H9 (cell line): ENCODE measurements around the gene NUP98. TPM values are rescaled to one million over a fixed set of nuclear protein-coding genes. Genes with fewer than 3 reads are reported as not detected.

Experiments used
- DNase-seq: peaks from one replicate; pipeline ENCODE4 v3.0.0-alpha.2; 2017
- H2AFZ ChIP-seq: one replicate; pipeline ENCODE4 v1.6.1; 2013; ENCODE audit warnings: mild to moderate bottlenecking, low read length, control low read depth, moderate library complexity
- H2AK5ac ChIP-seq: 2 replicates; pipeline ENCODE4 v1.6.1; 2013; ENCODE audit warnings: low read length, control low read depth, mixed read lengths; ENCODE audit not compliant: insufficient read length
- H2BK120ac ChIP-seq: one replicate; pipeline ENCODE4 v1.6.1; 2013; ENCODE audit warnings: low read depth, mild to moderate bottlenecking, low read length, control low read depth, inconsistent platforms; ENCODE audit not compliant: poor library complexity, severe bottlenecking
- H2BK12ac ChIP-seq: 2 replicates; pipeline ENCODE4 v1.6.1; 2013; ENCODE audit warnings: low read length, control low read depth, mixed read lengths, low read depth; ENCODE audit not compliant: insufficient read length
- H2BK15ac ChIP-seq: 2 replicates; pipeline ENCODE4 v1.6.1; 2013; ENCODE audit warnings: low read depth, low read length, control low read depth
- H2BK20ac ChIP-seq: one replicate; pipeline ENCODE4 v1.6.1; 2013; ENCODE audit warnings: low read depth, mild to moderate bottlenecking, low read length, control low read depth, inconsistent platforms; ENCODE audit not compliant: poor library complexity, severe bottlenecking
- H2BK5ac ChIP-seq: 2 replicates; pipeline ENCODE4 v1.6.1; 2013; ENCODE audit warnings: low read length, control low read depth, mixed read lengths; ENCODE audit not compliant: insufficient read length
- H3K14ac ChIP-seq: 2 replicates; pipeline ENCODE4 v1.6.1; 2013; ENCODE audit warnings: low read length, control low read depth; ENCODE audit not compliant: insufficient read depth
- H3K18ac ChIP-seq: 2 replicates; pipeline ENCODE4 v1.6.1; 2013; ENCODE audit warnings: low read depth, mild to moderate bottlenecking, mixed read lengths, low read length, control low read depth; ENCODE audit not compliant: insufficient read length
- H3K23ac ChIP-seq: 2 replicates; pipeline ENCODE4 v1.6.1; 2013; ENCODE audit warnings: low read length, control low read depth, mixed read lengths, low read depth; ENCODE audit not compliant: insufficient read length
- H3K23me2 ChIP-seq: 2 replicates; pipeline ENCODE4 v1.6.1; 2013; ENCODE audit warnings: low read depth, mild to moderate bottlenecking, mixed read lengths, low read length, control low read depth; ENCODE audit not compliant: insufficient read length, poor library complexity, severe bottlenecking
- H3K27ac ChIP-seq: 2 replicates; pipeline ENCODE4 v1.5.1; 2013; ENCODE audit warnings: low read length, control low read depth, mixed read lengths, low read depth; ENCODE audit not compliant: insufficient read length
- H3K27me3 ChIP-seq: 2 replicates; pipeline ENCODE4 v1.6.1; 2013; ENCODE audit warnings: low read length, control low read depth, inconsistent platforms; ENCODE audit not compliant: insufficient read depth
- H3K4ac ChIP-seq: 2 replicates; pipeline ENCODE4 v1.6.1; 2013; ENCODE audit warnings: low read depth, mild to moderate bottlenecking, control low read depth, inconsistent platforms, low read length, moderate library complexity
- H3K4me1 ChIP-seq: 2 replicates; pipeline ENCODE4 v1.6.1; 2013; ENCODE audit warnings: low read length, control low read depth, inconsistent platforms; ENCODE audit not compliant: insufficient read depth
- H3K4me2 ChIP-seq: 2 replicates; pipeline ENCODE4 v1.6.1; 2013; ENCODE audit warnings: low read length, control low read depth, mixed read lengths; ENCODE audit not compliant: insufficient read length, insufficient read depth
- H3K56ac ChIP-seq: 2 replicates; pipeline ENCODE4 v1.6.1; 2013; ENCODE audit warnings: low read depth, mild to moderate bottlenecking, mixed read lengths, low read length, control low read depth; ENCODE audit not compliant: insufficient read length
- H3K79me1 ChIP-seq: 2 replicates; pipeline ENCODE4 v1.6.1; 2013; ENCODE audit warnings: low read depth, mild to moderate bottlenecking, moderate library complexity, low read length, control low read depth, inconsistent platforms; ENCODE audit not compliant: insufficient read depth, poor library complexity, severe bottlenecking
- H3K79me2 ChIP-seq: 2 replicates; pipeline ENCODE4 v1.6.1; 2013; ENCODE audit warnings: low read length, control low read depth, inconsistent platforms; ENCODE audit not compliant: insufficient read depth
- H3K9ac ChIP-seq: 2 replicates; pipeline ENCODE4 v1.6.1; 2013; ENCODE audit warnings: low read length, control low read depth, mixed read lengths; ENCODE audit not compliant: insufficient read length; ENCODE audit errors: extremely low read depth
- H3K9me3 ChIP-seq: one replicate; pipeline ENCODE4 v1.6.1; 2013; ENCODE audit warnings: low read depth, low read length, inconsistent platforms; ENCODE audit not compliant: control insufficient read depth
- H3T11ph ChIP-seq: one replicate; pipeline ENCODE4 v1.6.1; 2013; ENCODE audit warnings: mild to moderate bottlenecking, low read length, control low read depth, inconsistent platforms
- H4K20me1 ChIP-seq: one replicate; pipeline ENCODE4 v1.6.1; 2013; ENCODE audit not compliant: control insufficient read depth, insufficient read length, insufficient read depth
- H4K5ac ChIP-seq: 2 replicates; pipeline ENCODE4 v1.6.1; 2013; ENCODE audit warnings: low read depth, mild to moderate bottlenecking, mixed read lengths, low read length, control low read depth; ENCODE audit not compliant: insufficient read length
- H4K8ac ChIP-seq: replicated peaks from 2 replicates; pipeline ENCODE4 v1.6.1; 2013; ENCODE audit warnings: low read length, control low read depth, mixed read lengths, low read depth; ENCODE audit not compliant: insufficient read length
- H4K91ac ChIP-seq: 2 replicates; pipeline ENCODE4 v1.6.1; 2013; ENCODE audit warnings: low read depth, mild to moderate bottlenecking, moderate library complexity, mixed read lengths, low read length, control low read depth; ENCODE audit not compliant: insufficient read length
- H3K27ac Mint-ChIP-seq, 3 experiments: 2 replicates in 2 of 3; 3 replicates in 1 of 3; pipeline ENCODE4 v1.8.0; 2020 to 2021; ENCODE audit warnings: mixed read lengths in 3 of 3, mild to moderate bottlenecking in 1 of 3, moderate library complexity in 1 of 3
- H3K27me3 Mint-ChIP-seq: 2 replicates; pipeline ENCODE4 v1.8.0; 2021; ENCODE audit warnings: low read depth, mild to moderate bottlenecking, moderate library complexity, mixed read lengths
- H3K36me3 Mint-ChIP-seq, 3 experiments: 2 replicates in 2 of 3; 3 replicates in 1 of 3; pipeline ENCODE4 v1.8.0; 2020 to 2021; ENCODE audit warnings: low read depth in 3 of 3, mixed read lengths in 3 of 3; ENCODE audit not compliant: insufficient read depth in 1 of 3
- H3K4me1 Mint-ChIP-seq, 2 experiments: 2 replicates each; pipeline ENCODE4 v1.8.0; 2020; ENCODE audit warnings: mixed read lengths in 2 of 2
- H3K4me3 Mint-ChIP-seq, 2 experiments: 2 replicates in 1 of 2; 3 replicates in 1 of 2; pipeline ENCODE4 v1.8.0; 2020 to 2021; ENCODE audit warnings: mild to moderate bottlenecking in 2 of 2, mixed read lengths in 2 of 2, moderate library complexity in 1 of 2
- H3K9me3 Mint-ChIP-seq, 2 experiments: 2 replicates in 1 of 2; 3 replicates in 1 of 2; pipeline ENCODE4 v1.8.0; 2020; ENCODE audit warnings: mild to moderate bottlenecking in 2 of 2, mixed read lengths in 2 of 2, moderate library complexity in 1 of 2
- WGBS: extraction: QIAGEN DNeasy Blood & Tissue Kit; methylation state at CpG from one replicate; pipeline ENCODE4 v1.1.7; 2013; ENCODE audit warnings: missing lambda C conversion rate, low lambda C conversion rate, mixed read lengths; ENCODE audit not compliant: insufficient read length; ENCODE audit errors: extremely low coverage; 5-methylcytosine and 5-hydroxymethylcytosine counted together
- total RNA-seq: library from RNA; stranded (reverse); gene quantifications from 2 replicates; pipeline ENCODE4 v1.2.1, GENCODE V29; 2021
- TF ChIP-seq, protein P1 (sequence below): fragments of 200-600 bp; sonication (generic); conservative IDR thresholded peaks from 3 replicates; pipeline ENCODE4 v1.8.0; 2021; ENCODE audit warnings: antibody characterized with exemption, mild to moderate bottlenecking

Gene NUP98
- total RNA-seq, 1 experiment from 2014 or later: 105 TPM

DNA sequence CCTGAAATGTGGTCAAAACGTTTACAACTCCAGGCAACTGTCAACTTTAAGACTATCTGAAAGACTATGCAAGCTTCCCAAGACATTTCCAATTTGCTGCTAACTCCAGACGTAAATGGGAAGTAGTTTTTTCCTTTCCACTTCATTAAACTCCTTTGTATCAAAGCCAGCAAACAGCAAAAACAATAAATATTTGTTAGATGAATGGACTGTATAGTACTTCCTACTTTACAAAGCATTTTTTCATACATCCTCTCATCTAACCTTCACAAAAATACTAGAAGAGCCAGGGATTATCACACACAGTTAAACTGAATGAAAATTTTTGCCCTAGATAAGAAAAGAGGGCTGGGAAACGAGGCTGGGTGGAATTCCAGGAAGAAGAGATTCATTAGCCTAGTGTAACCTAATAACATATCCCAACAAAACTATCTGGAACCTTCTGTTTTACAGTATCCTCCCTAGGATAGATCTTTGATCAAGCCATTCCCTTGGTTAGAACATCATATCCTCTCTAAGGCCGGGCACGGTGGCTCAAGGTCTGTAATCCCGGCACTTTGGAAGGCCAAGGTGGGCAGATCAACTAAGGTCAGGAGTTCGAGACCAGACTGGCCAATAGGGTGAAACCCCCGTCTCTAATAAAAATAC is 10.4 kb downstream of the NUP98 start:
- Histone ChIP-seq H3K4me1 (no peaks in the 10 kb centered on the region), H4K20me1 (peaks cover 3% of the 10 kb centered on the region), H3T11ph (no peak overlapping the region), H2BK120ac (no peak overlapping the region), H3K27ac (no peak overlapping the region), H3K4ac (no peak overlapping the region), H3K27me3 (no peaks in the 10 kb centered on the region), H3K79me1 (peaks cover 12% of the 10 kb centered on the region), H3K23me2 (no peaks in the 10 kb centered on the region), H4K5ac (no peak overlapping the region), H2BK15ac (no peak overlapping the region), H4K91ac (no peak overlapping the region), H2AK5ac (no peak overlapping the region), H3K9ac (no peak overlapping the region), H3K56ac (no peak overlapping the region), H3K18ac (no peak overlapping the region), H2BK5ac (no peak overlapping the region), H3K23ac (no peak overlapping the region), H3K79me2 (peaks cover 39% of the 10 kb centered on the region; the same call in 1 of the 2 replicates), H3K9me3 (no peaks in the 10 kb centered on the region), H3K14ac (no peak overlapping the region), H2BK20ac (no peak overlapping the region), H4K8ac (no peak overlapping the region), H2AFZ (no peak overlapping the region), H3K4me2 (no peak overlapping the region), H2BK12ac (no peak overlapping the region)
- Mint-ChIP-seq H3K4me1 (peaks cover 8% of the 10 kb centered on the region in 2 experiments), H3K4me3 (no peak overlapping the region), H3K27me3 (no peaks in the 10 kb centered on the region), H3K36me3 (peaks cover under 1 to 30% (median 28%) of the 10 kb centered on the region in 3 experiments; a peak in 5 of 7 replicates), H3K9me3 (no peaks in the 10 kb centered on the region), H3K27ac (no peak overlapping the region; a peak in 1 of 7 replicates)
- WGBS: no CpG with 5 or more reads among the region's 8 CpGs
- DNase-seq: no peak
- TF ChIP-seq, protein P1, sequence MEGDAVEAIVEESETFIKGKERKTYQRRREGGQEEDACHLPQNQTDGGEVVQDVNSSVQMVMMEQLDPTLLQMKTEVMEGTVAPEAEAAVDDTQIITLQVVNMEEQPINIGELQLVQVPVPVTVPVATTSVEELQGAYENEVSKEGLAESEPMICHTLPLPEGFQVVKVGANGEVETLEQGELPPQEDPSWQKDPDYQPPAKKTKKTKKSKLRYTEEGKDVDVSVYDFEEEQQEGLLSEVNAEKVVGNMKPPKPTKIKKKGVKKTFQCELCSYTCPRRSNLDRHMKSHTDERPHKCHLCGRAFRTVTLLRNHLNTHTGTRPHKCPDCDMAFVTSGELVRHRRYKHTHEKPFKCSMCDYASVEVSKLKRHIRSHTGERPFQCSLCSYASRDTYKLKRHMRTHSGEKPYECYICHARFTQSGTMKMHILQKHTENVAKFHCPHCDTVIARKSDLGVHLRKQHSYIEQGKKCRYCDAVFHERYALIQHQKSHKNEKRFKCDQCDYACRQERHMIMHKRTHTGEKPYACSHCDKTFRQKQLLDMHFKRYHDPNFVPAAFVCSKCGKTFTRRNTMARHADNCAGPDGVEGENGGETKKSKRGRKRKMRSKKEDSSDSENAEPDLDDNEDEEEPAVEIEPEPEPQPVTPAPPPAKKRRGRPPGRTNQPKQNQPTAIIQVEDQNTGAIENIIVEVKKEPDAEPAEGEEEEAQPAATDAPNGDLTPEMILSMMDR: no peak
